VCaP (cell line): Measurements from ENCODE around the gene PAXX.
"Not testable (repeated sequence)": the region's sequence is repeated elsewhere in the genome, so short reads cannot be mapped to it uniquely, and the experiment has no call there.

Source experiments
- H3K27ac ChIP-seq: fragments of 450-650 bp; 2 replicates; pipeline ENCODE4 v1.5.1; 2017
- CTCF ChIP-seq: fragments of 450-650 bp; conservative IDR thresholded peaks from 2 replicates; pipeline ENCODE4 v1.5.1; 2017; ENCODE audit warnings: mild to moderate bottlenecking, moderate library complexity

Gene PAXX

GRCh38 chr9:137030538-137031527, 38.6 kb downstream of the PAXX start:
- TF ChIP-seq CTCF: no peak
- no peak overlapping the region for H3K27ac ChIP-seq

GRCh38 chr9:137031904-137032640, 39.9 kb downstream of the PAXX start, which contains the start of gene FUT7:
Gene FUT7, minus strand, starts transcription at chr9:137032088. Its CDS starts 97 bp downstream, at chr9:137031991.
- no peak within 1 kb of the TSS for H3K27ac ChIP-seq
- TF ChIP-seq CTCF: no peak

GRCh38 chr9:137032858-137033257, 40.6 kb downstream of the PAXX start:
- no peak overlapping the region for H3K27ac ChIP-seq
- TF ChIP-seq CTCF: no peak

- H3K27ac ChIP-seq: not testable (repeated sequence)
These were observed 41.3 kb downstream of the PAXX start for GRCh38 chr9:137033481-137033880.

- TF ChIP-seq CTCF: no peak
- peak overlapping the region; percentile 91 for H3K27ac ChIP-seq
These were observed 42.0 kb downstream of the PAXX start for GRCh38 chr9:137034039-137034708.

GRCh38 chr9:137034709-137035506, 42.7 kb downstream of the PAXX start:
- peak; percentile 97 for TF ChIP-seq CTCF
- H3K27ac ChIP-seq: peak overlapping the region; percentile 91

GRCh38 chr9:137035507-137035834, 43.2 kb downstream of the PAXX start:
- peak; percentile 64 for TF ChIP-seq CTCF

More at GRCh38 chr9:137035507-137035834, 43.2 kb downstream of the PAXX start:
- peak overlapping the region; percentile 91 for H3K27ac ChIP-seq
